ENCODE results near the gene P2RX6.

GRCh38 chr22:21075516-21076138, 60.7 kb downstream of the P2RX6 start:
- no peak for TF ChIP-seq EZH2 (IDR thresholded peaks at IDR 0.05)
- no peak for TF ChIP-seq POLR2AphosphoS5 (IDR thresholded peaks at IDR 0.05; ENCODE audit: borderline replicate concordance, low read depth, low read length)

Data from SK-N-MC (cell line).